ENCODE results near the gene ZNF490.

The ZNF490 gene

DNA sequence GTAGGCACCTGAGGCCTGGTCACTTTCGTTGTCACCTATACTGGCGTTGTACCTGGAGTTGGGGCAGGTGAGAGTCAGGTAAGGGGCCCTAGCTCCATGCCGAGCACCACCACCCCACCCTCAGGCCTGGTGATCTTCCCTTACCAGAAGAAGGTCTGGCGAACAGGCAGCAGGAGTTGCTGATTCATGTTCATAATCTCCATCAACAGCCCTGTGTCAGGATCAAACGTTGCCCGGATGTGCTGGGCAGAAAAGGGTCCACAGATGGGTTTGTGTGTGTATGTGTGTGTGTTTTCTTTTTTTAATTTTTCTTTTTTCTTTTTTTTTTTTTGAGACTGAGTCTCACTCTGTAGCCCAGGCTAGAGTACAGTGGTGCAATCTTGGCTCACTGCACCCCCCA, 41.6 kb upstream of the ZNF490 start:
- H3K9ac ChIP-seq (ENCODE audit: low read length) = no peak overlapping the region
- H2AFZ ChIP-seq (ENCODE audit: low read depth, low read length) = no peak overlapping the region
- H3K36me3 ChIP-seq (replicated peaks; ENCODE audit: low read depth, low read length) = peaks cover 65% of the 10 kb centered on the region
- no peak overlapping the region for H3K27ac ChIP-seq (ENCODE audit: low read length)
- no peaks in the 10 kb centered on the region for H3K4me1 ChIP-seq (ENCODE audit: low read length)
- no peak overlapping the region for H3K4me2 ChIP-seq (ENCODE audit: low read length)
- H4K20me1 ChIP-seq (ENCODE audit: insufficient read depth, low read length) = peaks cover 16% of the 10 kb centered on the region
- TF ChIP-seq, protein P1, sequence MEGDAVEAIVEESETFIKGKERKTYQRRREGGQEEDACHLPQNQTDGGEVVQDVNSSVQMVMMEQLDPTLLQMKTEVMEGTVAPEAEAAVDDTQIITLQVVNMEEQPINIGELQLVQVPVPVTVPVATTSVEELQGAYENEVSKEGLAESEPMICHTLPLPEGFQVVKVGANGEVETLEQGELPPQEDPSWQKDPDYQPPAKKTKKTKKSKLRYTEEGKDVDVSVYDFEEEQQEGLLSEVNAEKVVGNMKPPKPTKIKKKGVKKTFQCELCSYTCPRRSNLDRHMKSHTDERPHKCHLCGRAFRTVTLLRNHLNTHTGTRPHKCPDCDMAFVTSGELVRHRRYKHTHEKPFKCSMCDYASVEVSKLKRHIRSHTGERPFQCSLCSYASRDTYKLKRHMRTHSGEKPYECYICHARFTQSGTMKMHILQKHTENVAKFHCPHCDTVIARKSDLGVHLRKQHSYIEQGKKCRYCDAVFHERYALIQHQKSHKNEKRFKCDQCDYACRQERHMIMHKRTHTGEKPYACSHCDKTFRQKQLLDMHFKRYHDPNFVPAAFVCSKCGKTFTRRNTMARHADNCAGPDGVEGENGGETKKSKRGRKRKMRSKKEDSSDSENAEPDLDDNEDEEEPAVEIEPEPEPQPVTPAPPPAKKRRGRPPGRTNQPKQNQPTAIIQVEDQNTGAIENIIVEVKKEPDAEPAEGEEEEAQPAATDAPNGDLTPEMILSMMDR (IDR thresholded peaks at IDR 0.05; ENCODE audit: low read depth, low read length) = no peak
- no peak for TF ChIP-seq EZH2phosphoT487 (IDR thresholded peaks at IDR 0.05; ENCODE audit: low read depth)
- no peaks in the 10 kb centered on the region for H3K27me3 ChIP-seq (ENCODE audit: low read depth, low read length)
- H3K4me3 ChIP-seq (ENCODE audit: low read length) = no peak overlapping the region
- H3K9me3 ChIP-seq (ENCODE audit: insufficient read depth, low read length) = no peaks in the 10 kb centered on the region
- H3K79me2 ChIP-seq (ENCODE audit: low read length) = peaks cover 16% of the 10 kb centered on the region

DNA sequence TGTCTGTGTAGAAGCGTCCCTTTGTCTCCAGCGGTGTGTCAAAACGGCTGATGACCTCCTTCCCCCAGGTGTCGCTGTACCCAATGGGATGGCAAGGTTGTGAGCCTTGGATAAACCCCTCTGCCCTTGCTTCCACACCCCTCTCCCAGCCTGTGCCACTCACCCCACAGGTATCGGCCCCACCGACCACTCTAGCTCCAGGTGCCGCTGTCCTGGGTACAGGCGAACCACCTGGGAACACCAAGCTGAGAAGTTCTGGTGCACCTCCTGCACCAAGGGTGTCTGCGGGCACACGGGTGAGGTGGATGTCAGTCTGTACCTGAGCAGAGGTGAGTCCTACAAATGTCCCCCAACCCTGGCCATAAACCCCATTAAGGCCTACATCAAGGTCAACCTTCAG, 39.3 kb upstream of the ZNF490 start:
- Histone ChIP-seq H3K9ac (ENCODE audit: low read length) (no peak overlapping the region), H3K9me3 (ENCODE audit: insufficient read depth, low read length) (no peaks in the 10 kb centered on the region), H3K4me3 (ENCODE audit: low read length) (no peak overlapping the region), H3K79me2 (ENCODE audit: low read length) (no peaks in the 10 kb centered on the region; the same call in 1 of the 2 replicates), H3K27me3 (ENCODE audit: low read depth, low read length) (no peaks in the 10 kb centered on the region), H4K20me1 (ENCODE audit: insufficient read depth, low read length) (peaks cover 13% of the 10 kb centered on the region; the same call in 1 of the 2 replicates), H3K36me3 (replicated peaks; ENCODE audit: low read depth, low read length) (peaks cover 53% of the 10 kb centered on the region), H3K4me2 (ENCODE audit: low read length) (no peak overlapping the region), H3K27ac (ENCODE audit: low read length) (no peak overlapping the region), H2AFZ (ENCODE audit: low read depth, low read length) (no peak overlapping the region), H3K4me1 (ENCODE audit: low read length) (no peaks in the 10 kb centered on the region)
- TF ChIP-seq, protein P1 (IDR thresholded peaks at IDR 0.05; ENCODE audit: low read depth, low read length) = no peak
- no peak for TF ChIP-seq EZH2phosphoT487 (IDR thresholded peaks at IDR 0.05; ENCODE audit: low read depth)

DNA sequence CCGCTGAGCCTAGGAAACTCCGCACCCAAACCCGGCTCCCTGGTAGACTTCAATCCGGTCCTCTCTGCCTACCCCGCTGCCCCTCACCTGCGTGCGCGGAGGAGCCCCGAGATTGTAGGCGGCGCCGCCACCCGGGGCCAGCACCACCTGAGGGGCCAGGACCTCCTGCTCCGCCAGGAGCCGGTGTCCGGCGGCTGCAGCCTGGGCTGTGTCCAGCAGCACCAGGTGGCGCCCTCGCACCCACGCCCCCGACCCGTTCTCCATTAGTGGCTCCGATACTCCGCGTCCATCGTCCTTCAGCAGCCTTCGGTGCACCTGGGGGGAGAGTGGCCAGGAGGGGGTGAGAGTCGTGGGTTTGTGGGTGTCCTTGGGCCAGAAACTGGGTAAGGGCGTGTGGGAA, 37.5 kb upstream of the ZNF490 start:
- Histone ChIP-seq H3K4me2 (ENCODE audit: low read length) (no peak overlapping the region), H3K36me3 (replicated peaks; ENCODE audit: low read depth, low read length) (peaks cover 55% of the 10 kb centered on the region), H3K27me3 (ENCODE audit: low read depth, low read length) (no peaks in the 10 kb centered on the region), H3K9ac (ENCODE audit: low read length) (no peak overlapping the region), H3K27ac (ENCODE audit: low read length) (no peak overlapping the region), H2AFZ (ENCODE audit: low read depth, low read length) (no peak overlapping the region), H3K4me3 (ENCODE audit: low read length) (no peak overlapping the region), H4K20me1 (ENCODE audit: insufficient read depth, low read length) (peaks cover 13% of the 10 kb centered on the region; the same call in 1 of the 2 replicates), H3K9me3 (ENCODE audit: insufficient read depth, low read length) (no peaks in the 10 kb centered on the region), H3K79me2 (ENCODE audit: low read length) (no peaks in the 10 kb centered on the region), H3K4me1 (ENCODE audit: low read length) (no peaks in the 10 kb centered on the region)
- no peak for TF ChIP-seq EZH2phosphoT487 (IDR thresholded peaks at IDR 0.05; ENCODE audit: low read depth)
- TF ChIP-seq, protein P1 (IDR thresholded peaks at IDR 0.05; ENCODE audit: low read depth, low read length) = no peak

DNA sequence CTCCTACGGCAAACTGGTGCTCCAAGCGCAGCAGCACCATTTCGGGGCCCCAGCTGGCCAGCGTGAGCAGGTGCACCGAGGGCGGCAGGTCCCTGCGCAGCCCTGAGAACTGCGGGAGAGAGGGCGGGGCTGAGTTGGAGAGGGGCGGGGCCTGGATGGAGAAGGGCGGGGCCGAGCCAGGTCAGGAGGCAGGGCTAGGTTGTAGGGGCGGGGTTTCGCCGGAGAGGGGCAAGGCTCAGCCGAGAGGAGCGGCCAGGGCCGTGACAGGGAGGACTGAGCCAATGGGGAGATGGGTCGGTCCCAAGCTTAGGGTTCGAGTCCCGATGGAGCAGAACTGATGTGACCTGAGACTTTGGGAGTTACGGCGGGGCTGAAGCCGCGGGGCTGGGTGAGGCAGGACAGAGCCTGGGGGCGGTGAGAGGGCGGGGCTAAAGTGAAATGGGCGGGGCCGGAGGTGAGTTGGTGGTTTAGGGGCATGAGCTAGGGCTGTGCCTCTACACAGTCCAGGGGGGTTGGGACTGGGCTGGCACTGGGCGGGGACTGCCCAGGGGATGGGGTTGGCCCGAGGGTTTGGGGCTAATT, 37.0 kb upstream of the ZNF490 start:
- H2AFZ ChIP-seq (ENCODE audit: low read depth, low read length) = no peak overlapping the region
- H3K4me1 ChIP-seq (ENCODE audit: low read length) = no peaks in the 10 kb centered on the region
- TF ChIP-seq, protein P1 (IDR thresholded peaks at IDR 0.05; ENCODE audit: low read depth, low read length) = no peak
- no peak for TF ChIP-seq EZH2phosphoT487 (IDR thresholded peaks at IDR 0.05; ENCODE audit: low read depth)
- peaks cover 13% of the 10 kb centered on the region; the same call in 1 of the 2 replicates for H4K20me1 ChIP-seq (ENCODE audit: insufficient read depth, low read length)
- H3K36me3 ChIP-seq (replicated peaks; ENCODE audit: low read depth, low read length) = peaks cover 55% of the 10 kb centered on the region
- H3K9ac ChIP-seq (ENCODE audit: low read length) = no peak overlapping the region
- no peaks in the 10 kb centered on the region for H3K27me3 ChIP-seq (ENCODE audit: low read depth, low read length)
- H3K27ac ChIP-seq (ENCODE audit: low read length) = no peak overlapping the region
- no peak overlapping the region for H3K4me2 ChIP-seq (ENCODE audit: low read length)
- H3K79me2 ChIP-seq (ENCODE audit: low read length) = no peaks in the 10 kb centered on the region
- no peak overlapping the region for H3K4me3 ChIP-seq (ENCODE audit: low read length)
- no peaks in the 10 kb centered on the region for H3K9me3 ChIP-seq (ENCODE audit: insufficient read depth, low read length)

All from OCI-LY3 (cell line).